CD14-positive monocyte (primary cell): ENCODE data around the gene ATP5PD. TPM values are rescaled to one million over a fixed set of nuclear protein-coding genes. Genes with fewer than 3 reads are reported as not detected.

Source experiments
- DNase-seq, 3 donors: peaks; one replicate each; pipeline ENCODE4 v3.0.0-alpha.2; 2011 to 2022
- H2AFZ ChIP-seq: 2 replicates; pipeline ENCODE4 v1.6.0; 2012; ENCODE audit warnings: mild to moderate bottlenecking, low read depth, low read length, inconsistent platforms; ENCODE audit not compliant: insufficient read depth, poor library complexity, severe bottlenecking
- H3K27ac ChIP-seq, 2 donors: 1 replicate in 1 of 2; 2 replicates in 1 of 2; pipeline ENCODE4 v1.5.1; 2012 to 2013; ENCODE audit warnings: low read length in 2 of 2, control low read depth in 1 of 2, inconsistent platforms in 1 of 2, low read depth in 1 of 2, mild to moderate bottlenecking in 1 of 2
- H3K27me3 ChIP-seq, 2 donors: one replicate each; pipeline versions ENCODE4 v1.6.0 to v1.6.1; 2011 to 2013; ENCODE audit warnings: low read length in 2 of 2; ENCODE audit not compliant: control insufficient read depth in 2 of 2, insufficient read depth in 2 of 2
- H3K36me3 ChIP-seq, 2 donors: replicated peaks in 1 of 2; 1 replicate in 1 of 2; 2 replicates in 1 of 2; pipeline versions ENCODE4 v1.5.1 to v1.6.1; 2012 to 2013; ENCODE audit warnings: low read length in 2 of 2, control low read depth in 1 of 2, inconsistent platforms in 1 of 2, mild to moderate bottlenecking in 1 of 2; ENCODE audit not compliant: insufficient read depth in 2 of 2, control insufficient read depth in 1 of 2
- H3K4me1 ChIP-seq, 2 donors: 1 replicate in 1 of 2; 2 replicates in 1 of 2; pipeline versions ENCODE4 v1.5.1 to v1.6.1; 2012 to 2013; ENCODE audit warnings: low read length in 2 of 2, control low read depth in 1 of 2, inconsistent platforms in 1 of 2, mild to moderate bottlenecking in 1 of 2, moderate library complexity in 1 of 2; ENCODE audit not compliant: insufficient read depth in 2 of 2, control insufficient read depth in 1 of 2
- H3K4me2 ChIP-seq: replicated peaks from 2 replicates; pipeline ENCODE3; 2012; ENCODE audit warnings: low read length, moderate library complexity, mild to moderate bottlenecking; ENCODE audit not compliant: poor library complexity, severe bottlenecking; ENCODE audit errors: extremely low read depth
- H3K4me3 ChIP-seq, 3 experiments: fragments of 200-600 bp in 1 of 3; sonication (generic) in 1 of 3; replicated peaks in 1 of 3; 1 replicate in 2 of 3; 2 replicates in 1 of 3; pipeline ENCODE4 v1.5.1; 2011 to 2013; ENCODE audit warnings: low read length in 3 of 3, mild to moderate bottlenecking in 3 of 3, control low read depth in 2 of 3, low read depth in 2 of 3, inconsistent platforms in 1 of 3, moderate library complexity in 1 of 3
- H3K79me2 ChIP-seq: 2 replicates; pipeline ENCODE4 v1.6.0; 2012; ENCODE audit warnings: mild to moderate bottlenecking, control low read depth, inconsistent platforms, low read length, moderate library complexity; ENCODE audit not compliant: insufficient read depth
- H3K9ac ChIP-seq: 2 replicates; pipeline ENCODE4 v1.6.0; 2017; ENCODE audit warnings: low read length, mild to moderate bottlenecking; ENCODE audit not compliant: insufficient read depth, poor library complexity, severe bottlenecking
- H3K9me3 ChIP-seq, 2 donors: replicated peaks in 1 of 2; 1 replicate in 1 of 2; 2 replicates in 1 of 2; pipeline versions ENCODE4 v1.5.1 to v1.6.1; 2012 to 2013; ENCODE audit warnings: low read length in 2 of 2, control low read depth in 1 of 2; ENCODE audit not compliant: control insufficient read depth in 1 of 2, insufficient read depth in 1 of 2
- H4K20me1 ChIP-seq: 2 replicates; pipeline ENCODE4 v1.6.0; 2012; ENCODE audit warnings: mild to moderate bottlenecking, low read length, control low read depth, moderate library complexity; ENCODE audit not compliant: insufficient read depth
- H3K27ac Mint-ChIP-seq, 7 donors: one replicate each; pipeline ENCODE4 v1.8.0; 2020; ENCODE audit warnings: mild to moderate bottlenecking in 7 of 7, mixed read lengths in 7 of 7, moderate library complexity in 6 of 7, inconsistent platforms in 2 of 7
- H3K27me3 Mint-ChIP-seq, 3 donors: one replicate each; pipeline ENCODE4 v1.8.0; 2021 to 2022; ENCODE audit warnings: low read depth in 3 of 3, mild to moderate bottlenecking in 3 of 3, mixed read lengths in 3 of 3, moderate library complexity in 3 of 3, inconsistent platforms in 1 of 3
- H3K36me3 Mint-ChIP-seq, 2 donors: one replicate each; pipeline ENCODE4 v1.8.0; 2020; ENCODE audit warnings: mixed read lengths in 2 of 2, inconsistent platforms in 1 of 2, mild to moderate bottlenecking in 1 of 2
- H3K4me1 Mint-ChIP-seq: one replicate; pipeline ENCODE4 v1.8.0; 2020; ENCODE audit warnings: mild to moderate bottlenecking, mixed read lengths
- H3K4me3 Mint-ChIP-seq, 2 donors: one replicate each; pipeline ENCODE4 v1.8.0; 2020; ENCODE audit warnings: mild to moderate bottlenecking in 2 of 2, mixed read lengths in 2 of 2, moderate library complexity in 1 of 2
- H3K9me3 Mint-ChIP-seq, 7 donors: one replicate each; pipeline ENCODE4 v1.8.0; 2020 to 2022; ENCODE audit warnings: mixed read lengths in 7 of 7, mild to moderate bottlenecking in 6 of 7, moderate library complexity in 6 of 7, inconsistent platforms in 2 of 7
- CTCF ChIP-seq: fragments of 200-600 bp; IDR thresholded peaks from one replicate; pipeline ENCODE4 v1.8.0; 2022; ENCODE audit warnings: antibody characterized with exemption, mild to moderate bottlenecking
- WGBS: methylation state at CpG from one replicate; pipeline ENCODE4 v1.1.5; 2013; ENCODE audit warnings: missing lambda C conversion rate; ENCODE audit not compliant: insufficient coverage; 5-methylcytosine and 5-hydroxymethylcytosine counted together
- intact Hi-C, 2 donors: fragments of 100-400 bp; cut with micrococcal nuclease; formaldehyde crosslinking; loops; one replicate each; pipeline versions ENCODE4 v1.15.0 to v1.15.1; 2023
- polyA plus RNA-seq, 3 donors: library from polyadenylated mRNA; depleted of rRNA in 1 of 3; unstranded in 2 of 3; stranded (reverse) in 1 of 3; fragments of 300-500 nt in 2 of 3; fragments of >200 nt in 1 of 3; fragmentation: Illumina TruSeq in 2 of 3; gene quantifications; 1 replicate in 2 of 3; 2 replicates in 1 of 3; pipeline ENCODE4 v1.2.3, GENCODE V29; 2012 to 2021

Gene ATP5PD
- polyA plus RNA-seq, 3 donors: 139 to 451 (median 437) TPM

- intact Hi-C loops: no loop called here
- Histone ChIP-seq H3K27me3 (no peaks in the 10 kb centered on the region), H2AFZ (no peak overlapping the region), H3K9me3 (no peaks in the 10 kb centered on the region), H3K36me3 (no peaks in the 10 kb centered on the region), H4K20me1 (no peaks in the 10 kb centered on the region), H3K4me3 (no peak overlapping the region), H3K79me2 (no peaks in the 10 kb centered on the region), H3K4me1 (peaks cover 50 to 57% of the 10 kb centered on the region in 2 donors), H3K9ac (no peak overlapping the region), H3K27ac (no peak overlapping the region), H3K4me2 (no peak overlapping the region)
- TF ChIP-seq CTCF: no peak
- H3K36me3 Mint-ChIP-seq: no peaks in the 10 kb centered on the region
- peaks cover 0 to 4% (median 1%) of the 10 kb centered on the region in 3 donors for H3K27me3 Mint-ChIP-seq
- peaks cover 59% of the 10 kb centered on the region for H3K4me1 Mint-ChIP-seq
- H3K4me3 Mint-ChIP-seq: no peak overlapping the region
- WGBS: 96% methylated on average over 11 of the region's 13 CpGs
- H3K9me3 Mint-ChIP-seq: peaks cover 0 to 4% (median 0%) of the 10 kb centered on the region in 7 donors
- H3K27ac Mint-ChIP-seq: no peak overlapping the region
- DNase-seq: no peak
These were observed 35.1 kb upstream of the ATP5PD start for GRCh38 chr17:75081611-75082540.

- Mint-ChIP-seq H3K27ac (no peak overlapping the region), H3K36me3 (no peaks in the 10 kb centered on the region), H3K4me3 (no peak overlapping the region), H3K9me3 (peaks cover 0 to 4% (median 0%) of the 10 kb centered on the region in 7 donors), H3K4me1 (peaks cover 66% of the 10 kb centered on the region), H3K27me3 (peaks cover 0 to 4% (median 1%) of the 10 kb centered on the region in 3 donors)
- Histone ChIP-seq H4K20me1 (no peaks in the 10 kb centered on the region), H3K4me1 (peaks cover 61 to 63% of the 10 kb centered on the region in 2 donors), H2AFZ (no peak overlapping the region), H3K4me2 (no peak overlapping the region), H3K27me3 (no peaks in the 10 kb centered on the region), H3K79me2 (no peaks in the 10 kb centered on the region), H3K9me3 (no peaks in the 10 kb centered on the region), H3K36me3 (no peaks in the 10 kb centered on the region), H3K4me3 (no peak overlapping the region), H3K27ac (no peak overlapping the region), H3K9ac (no peak overlapping the region)
- WGBS: 96% methylated on average over 8 of the region's 8 CpGs
- no peak for DNase-seq
- TF ChIP-seq CTCF: no peak
- intact Hi-C loops: loop anchor here in 1 of 2 donors (5.0 kb wide), 1 partner anchor 33 kb away; no protein-coding TSS in a partner anchor
These were observed 32.2 kb upstream of the ATP5PD start for GRCh38 chr17:75079023-75079373.
